NCI-H1048 (cell line): ENCODE results near the gene LMAN1L.

Experiments
- DNase-seq: peaks from one replicate; lab custom pipeline; 2025; lab: John Stamatoyannopoulos, UW

The LMAN1L gene

GRCh38 chr15:74857671-74858368 is 45.2 kb downstream of the LMAN1L start:
- DNase-seq: no peak

- DNase-seq: no peak
Observed at GRCh38 chr15:74858369-74858740, 45.7 kb downstream of the LMAN1L start.

GRCh38 chr15:74863239-74864056 is 50.8 kb downstream of the LMAN1L start:
- no peak for DNase-seq

- DNase-seq: no peak
Observed at GRCh38 chr15:74864296-74864695, 51.7 kb downstream of the LMAN1L start.

GRCh38 chr15:74865316-74865715 is 52.7 kb downstream of the LMAN1L start:
- DNase-seq: no peak

GRCh38 chr15:74866090-74866489 is 53.5 kb downstream of the LMAN1L start:
- no peak for DNase-seq

- no peak for DNase-seq
Observed at GRCh38 chr15:74867466-74868038, 54.9 kb downstream of the LMAN1L start.

GRCh38 chr15:74868059-74868458 is 55.4 kb downstream of the LMAN1L start:
- no peak for DNase-seq

- no peak for DNase-seq
Observed at GRCh38 chr15:74869372-74869725, 56.7 kb downstream of the LMAN1L start.

GRCh38 chr15:74869726-74870407 is 57.2 kb downstream of the LMAN1L start:
- no peak for DNase-seq

GRCh38 chr15:74870436-74871215 is 58.0 kb downstream of the LMAN1L start:
- DNase-seq: no peak

GRCh38 chr15:74872702-74873035 is 60.0 kb downstream of the LMAN1L start:
- no peak for DNase-seq

- peak; percentile 90 for DNase-seq
Observed at GRCh38 chr15:74873036-74873755, 60.6 kb downstream of the LMAN1L start, which contains the start of gene SCAMP2. SCAMP2 (minus strand) TSS chr15:74873365; CDS start chr15:74873255, 110 bp downstream.

- no peak for DNase-seq
Observed at GRCh38 chr15:74873756-74874424, 61.3 kb downstream of the LMAN1L start.
